DND-41 (cell line): ENCODE results near the gene TMEM260.

ENCODE experiments used
- ATAC-seq: fragments of 200-7000 bp; cut with Tn5 transposase; 3 replicates; pipeline ENCODE4 v1.9.1; 2021; ENCODE audit warnings: low read depth; ENCODE audit not compliant: insufficient read depth
- DNase-seq: peaks from one replicate; pipeline ENCODE4 v3.0.0-alpha.2; 2020
- H2AFZ ChIP-seq: 2 replicates; pipeline ENCODE4 v1.6.0; 2012; ENCODE audit warnings: low read depth, low read length
- H3K27ac ChIP-seq: 2 replicates; pipeline ENCODE4 v1.5.1; 2012; ENCODE audit warnings: low read length, inconsistent platforms
- H3K27me3 ChIP-seq: fragments of 200-600 bp; sonication (generic); 2 replicates; pipeline ENCODE4 v1.6.0; 2012; ENCODE audit warnings: low read length, mild to moderate bottlenecking, inconsistent platforms; ENCODE audit not compliant: insufficient read depth, poor library complexity
- H3K36me3 ChIP-seq: 2 replicates; pipeline ENCODE4 v1.5.1; 2012; ENCODE audit warnings: low read length, inconsistent platforms; ENCODE audit not compliant: insufficient read depth
- H3K4me1 ChIP-seq: 2 replicates; pipeline ENCODE4 v1.5.1; 2012; ENCODE audit warnings: mild to moderate bottlenecking, low read length; ENCODE audit not compliant: insufficient read depth
- H3K4me2 ChIP-seq: 2 replicates; pipeline ENCODE4 v1.6.0; 2012; ENCODE audit warnings: mild to moderate bottlenecking, moderate library complexity, low read length, inconsistent platforms; ENCODE audit not compliant: insufficient read depth
- H3K4me3 ChIP-seq, 2 experiments: fragments of 200-600 bp in 1 of 2; shearing (Covaris generic) in 1 of 2; 2 replicates each; pipeline ENCODE4 v1.5.1; 2012 to 2016; ENCODE audit warnings: inconsistent platforms in 2 of 2, low read length in 2 of 2, mild to moderate bottlenecking in 2 of 2, low read depth in 1 of 2, moderate library complexity in 1 of 2
- H3K79me2 ChIP-seq: 2 replicates; pipeline ENCODE4 v1.6.0; 2012; ENCODE audit warnings: low read length, inconsistent platforms; ENCODE audit not compliant: insufficient read depth
- H3K9ac ChIP-seq: 2 replicates; pipeline ENCODE4 v1.6.0; 2012; ENCODE audit warnings: low read depth, mild to moderate bottlenecking, inconsistent platforms, low read length, moderate library complexity
- H3K9me3 ChIP-seq: 2 replicates; pipeline ENCODE4 v1.5.1; 2012; ENCODE audit warnings: low read length, moderate library complexity, mild to moderate bottlenecking, inconsistent platforms; ENCODE audit not compliant: insufficient read depth, severe bottlenecking
- H4K20me1 ChIP-seq: 2 replicates; pipeline ENCODE4 v1.6.0; 2012; ENCODE audit warnings: low read length; ENCODE audit not compliant: insufficient read depth
- EZH2 ChIP-seq: IDR thresholded peaks from 3 replicates; pipeline ENCODE4 v1.6.1; 2012; ENCODE audit warnings: borderline replicate concordance, low read depth, mild to moderate bottlenecking, moderate library complexity, low read length, inconsistent platforms; ENCODE audit not compliant: severe bottlenecking
- TF ChIP-seq, protein P1 (sequence below): IDR thresholded peaks from 2 replicates; pipeline ENCODE4 v1.5.1; 2012; ENCODE audit warnings: borderline replicate concordance, low read length, moderate library complexity, mild to moderate bottlenecking; ENCODE audit not compliant: poor library complexity, severe bottlenecking; ENCODE audit errors: extremely low read depth

TMEM260 gene

DNA sequence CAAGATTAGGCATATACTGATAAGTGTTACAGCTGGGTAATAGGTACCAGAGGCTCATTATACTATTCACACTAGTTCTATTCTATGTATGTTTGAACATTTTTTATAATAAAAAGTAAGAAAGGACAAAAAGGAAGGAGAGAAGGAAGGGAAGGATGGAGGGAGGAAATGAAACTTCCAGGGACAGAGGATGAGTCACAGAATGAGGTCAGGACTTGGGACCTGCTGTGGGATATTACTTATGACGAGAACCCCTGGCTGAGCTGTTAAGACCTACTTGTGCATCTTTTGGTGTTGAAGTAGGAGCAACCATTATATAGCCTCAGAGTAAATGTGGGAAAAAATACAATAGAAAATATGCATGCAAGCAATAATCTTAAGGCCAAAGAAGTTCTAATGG, 16.7 kb upstream of the TMEM260 start:
- Histone ChIP-seq H2AFZ (no peak overlapping the region), H3K27me3 (peaks cover 5% of the 10 kb centered on the region), H3K4me2 (no peak overlapping the region), H4K20me1 (no peaks in the 10 kb centered on the region), H3K27ac (no peak overlapping the region), H3K36me3 (no peaks in the 10 kb centered on the region), H3K79me2 (no peaks in the 10 kb centered on the region), H3K9me3 (no peaks in the 10 kb centered on the region), H3K9ac (no peak overlapping the region), H3K4me1 (no peaks in the 10 kb centered on the region), H3K4me3 (no peak overlapping the region)
- ATAC-seq (no peak), DNase-seq (no peak)
- TF ChIP-seq EZH2: no peak
- TF ChIP-seq, protein P1, sequence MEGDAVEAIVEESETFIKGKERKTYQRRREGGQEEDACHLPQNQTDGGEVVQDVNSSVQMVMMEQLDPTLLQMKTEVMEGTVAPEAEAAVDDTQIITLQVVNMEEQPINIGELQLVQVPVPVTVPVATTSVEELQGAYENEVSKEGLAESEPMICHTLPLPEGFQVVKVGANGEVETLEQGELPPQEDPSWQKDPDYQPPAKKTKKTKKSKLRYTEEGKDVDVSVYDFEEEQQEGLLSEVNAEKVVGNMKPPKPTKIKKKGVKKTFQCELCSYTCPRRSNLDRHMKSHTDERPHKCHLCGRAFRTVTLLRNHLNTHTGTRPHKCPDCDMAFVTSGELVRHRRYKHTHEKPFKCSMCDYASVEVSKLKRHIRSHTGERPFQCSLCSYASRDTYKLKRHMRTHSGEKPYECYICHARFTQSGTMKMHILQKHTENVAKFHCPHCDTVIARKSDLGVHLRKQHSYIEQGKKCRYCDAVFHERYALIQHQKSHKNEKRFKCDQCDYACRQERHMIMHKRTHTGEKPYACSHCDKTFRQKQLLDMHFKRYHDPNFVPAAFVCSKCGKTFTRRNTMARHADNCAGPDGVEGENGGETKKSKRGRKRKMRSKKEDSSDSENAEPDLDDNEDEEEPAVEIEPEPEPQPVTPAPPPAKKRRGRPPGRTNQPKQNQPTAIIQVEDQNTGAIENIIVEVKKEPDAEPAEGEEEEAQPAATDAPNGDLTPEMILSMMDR: no peak

DNA sequence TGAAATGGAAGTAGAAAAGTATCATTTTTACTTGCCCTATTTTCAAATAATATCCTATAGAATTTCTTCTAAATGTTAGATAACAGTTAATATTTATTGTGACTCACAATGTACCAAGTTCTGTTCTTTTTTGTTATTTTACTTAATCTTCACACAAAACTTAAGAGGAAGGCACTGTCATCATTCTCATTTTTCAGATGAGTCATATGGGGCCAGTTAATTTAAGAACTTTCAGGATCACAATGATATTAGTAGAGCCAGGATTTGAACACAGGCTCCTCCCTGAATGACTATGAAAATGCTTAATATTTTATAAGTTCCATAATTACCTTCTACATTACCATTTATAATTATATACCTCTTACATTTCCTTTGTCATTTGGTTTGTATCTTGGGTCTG, 10.4 kb upstream of the TMEM260 start:
- H3K27ac ChIP-seq: no peak overlapping the region
- H3K4me3 ChIP-seq: no peak overlapping the region
- H3K9me3 ChIP-seq: no peaks in the 10 kb centered on the region
- no peak for DNase-seq
- no peaks in the 10 kb centered on the region for H3K36me3 ChIP-seq
- no peak overlapping the region for H3K9ac ChIP-seq
- no peaks in the 10 kb centered on the region for H3K4me1 ChIP-seq
- peaks cover 12% of the 10 kb centered on the region for H3K27me3 ChIP-seq
- no peak overlapping the region for H2AFZ ChIP-seq
- H3K79me2 ChIP-seq: no peaks in the 10 kb centered on the region
- H4K20me1 ChIP-seq: no peaks in the 10 kb centered on the region
- TF ChIP-seq, protein P1: no peak
- no peak for TF ChIP-seq EZH2
- H3K4me2 ChIP-seq: no peak overlapping the region
- ATAC-seq: no peak

DNA sequence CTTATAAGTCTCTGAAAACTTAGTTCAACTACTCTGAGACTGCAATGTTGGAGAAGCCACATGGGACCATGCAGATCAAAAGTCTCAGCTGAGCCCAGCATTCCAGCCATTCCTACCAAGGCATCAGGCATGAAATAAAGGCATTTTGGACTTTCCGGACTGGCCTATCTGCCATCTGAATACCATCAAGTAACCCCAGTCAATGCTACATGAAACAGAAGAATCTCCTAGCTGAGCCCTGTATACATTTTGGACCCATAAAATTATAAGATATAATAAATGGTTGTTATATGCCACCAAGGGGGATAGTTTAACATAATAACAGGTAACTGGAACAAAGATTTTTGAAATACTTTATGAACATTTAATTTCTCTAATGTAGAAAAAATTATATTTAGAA, 9.3 kb upstream of the TMEM260 start:
- Histone ChIP-seq H3K4me2 (no peak overlapping the region), H3K9ac (no peak overlapping the region), H3K27ac (no peak overlapping the region), H2AFZ (no peak overlapping the region), H3K4me3 (no peak overlapping the region), H3K27me3 (peaks cover 12% of the 10 kb centered on the region), H3K4me1 (no peaks in the 10 kb centered on the region), H3K79me2 (no peaks in the 10 kb centered on the region), H3K36me3 (no peaks in the 10 kb centered on the region), H3K9me3 (no peaks in the 10 kb centered on the region), H4K20me1 (no peaks in the 10 kb centered on the region)
- ATAC-seq (no peak), DNase-seq (no peak)
- TF ChIP-seq EZH2: no peak
- TF ChIP-seq, protein P1: no peak

DNA sequence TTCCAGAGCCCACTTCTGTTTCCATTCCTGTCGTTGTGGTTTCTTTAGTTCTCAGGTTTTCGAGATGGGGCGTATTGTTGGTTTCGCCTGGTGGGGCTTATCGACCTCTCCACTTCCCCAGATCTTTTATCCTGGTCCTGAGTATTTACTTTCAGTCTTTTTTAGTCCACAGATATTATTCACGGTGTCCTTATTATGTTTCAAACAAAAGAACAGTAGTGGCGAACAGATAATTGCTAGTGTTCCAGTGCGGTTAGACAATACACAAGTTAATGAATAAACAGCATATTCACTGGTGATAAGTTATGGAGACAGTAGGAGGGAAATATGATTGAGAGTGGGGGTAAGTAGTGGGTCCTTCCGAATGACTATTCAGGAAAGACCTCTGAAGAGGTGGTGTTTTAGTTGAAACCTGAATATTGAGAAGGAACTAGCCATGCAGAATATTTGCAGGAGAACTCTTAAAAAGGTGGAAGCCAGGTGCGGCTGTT, 668 bp downstream of the TMEM260 start:
- TF ChIP-seq EZH2: no peak
- TF ChIP-seq, protein P1: no peak
- Histone ChIP-seq H3K79me2 (peaks cover 43% of the 10 kb centered on the region), H3K9ac (peak overlapping the region; percentile 86), H2AFZ (peak overlapping the region; percentile 86), H4K20me1 (peaks cover 11% of the 10 kb centered on the region; the same call in 1 of the 2 replicates), H3K27me3 (no peaks in the 10 kb centered on the region), H3K9me3 (no peaks in the 10 kb centered on the region), H3K36me3 (peaks cover under 1% of the 10 kb centered on the region), H3K4me3 (peak overlapping the region; percentile 79 to 95), H3K27ac (peak overlapping the region; percentile 83), H3K4me2 (peak overlapping the region; percentile 64), H3K4me1 (peaks cover 28% of the 10 kb centered on the region)
- ATAC-seq (no peak), DNase-seq (no peak)
